CD1c-positive myeloid dendritic cell (primary cell): ENCODE data around the gene CRTC1.
"Not testable (repeated sequence)": the region's sequence is repeated elsewhere in the genome, so short reads cannot be mapped to it uniquely, and the experiment has no call there.

Experiments used
- DNase-seq: peaks from one replicate; pipeline ENCODE4 v3.0.0-alpha.2; 2016; ENCODE audit errors: extremely low spot score

Gene CRTC1

DNA sequence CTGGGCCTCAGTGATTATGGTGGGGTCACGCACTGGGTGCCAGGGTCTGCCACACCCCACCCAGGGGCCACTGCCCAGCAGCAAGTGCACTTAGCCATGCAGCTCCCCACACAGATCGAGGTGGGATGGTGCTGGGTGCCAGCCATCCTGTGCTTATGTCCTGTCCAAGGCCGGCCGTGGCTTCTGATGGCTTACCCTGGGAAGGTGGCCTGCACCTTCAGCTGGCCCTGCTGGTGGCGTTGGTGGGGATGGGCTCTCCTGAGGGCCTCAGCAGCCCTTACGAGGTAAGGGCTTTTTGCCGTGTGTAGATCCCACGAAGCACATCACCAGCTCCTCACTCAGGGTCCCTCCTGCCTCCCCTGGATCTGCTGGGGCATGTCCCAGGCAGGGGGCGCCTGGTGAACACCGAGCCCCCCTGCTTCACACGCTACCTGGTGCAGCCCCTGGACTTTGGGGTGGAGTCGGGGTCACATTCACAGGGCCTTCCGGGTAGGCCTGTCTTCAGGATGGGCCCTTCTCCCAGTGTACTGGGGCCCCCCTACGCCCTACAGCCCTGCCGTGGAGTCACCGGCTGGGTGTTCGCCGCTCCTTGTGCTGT, 46.6 kb downstream of the CRTC1 start:
- DNase-seq, result no peak

DNA sequence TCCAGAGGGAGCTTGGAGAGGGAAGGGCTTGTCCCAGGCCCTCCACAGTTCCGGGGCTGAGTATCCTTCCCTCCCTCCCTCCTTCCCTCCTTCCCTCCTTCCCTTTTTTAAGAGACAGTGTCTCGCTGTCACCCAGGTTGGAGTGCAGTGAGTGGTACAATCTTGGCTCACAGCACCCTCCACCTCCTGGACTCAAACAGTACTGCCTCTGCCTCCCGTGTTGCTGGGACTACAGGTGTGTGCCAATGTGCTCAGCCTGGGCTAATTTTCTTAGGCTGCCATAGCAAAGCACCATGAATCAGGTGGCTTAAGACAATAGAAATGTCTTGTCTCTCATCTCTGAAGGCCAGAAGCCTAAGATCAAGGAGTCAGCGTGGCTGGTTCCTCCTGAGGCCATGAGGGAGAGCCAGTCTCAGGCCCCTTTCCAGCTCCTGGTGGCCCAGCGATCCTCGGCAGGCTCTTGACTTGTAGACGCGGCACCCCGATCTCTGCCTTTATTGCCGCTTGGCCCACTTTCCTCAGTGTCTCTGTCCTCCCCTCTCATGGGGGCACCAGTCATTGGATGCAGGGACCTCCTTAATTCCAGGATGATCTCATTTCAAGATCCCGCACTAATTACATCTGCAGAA, 47.5 kb downstream of the CRTC1 start:
- no peak for DNase-seq

DNA sequence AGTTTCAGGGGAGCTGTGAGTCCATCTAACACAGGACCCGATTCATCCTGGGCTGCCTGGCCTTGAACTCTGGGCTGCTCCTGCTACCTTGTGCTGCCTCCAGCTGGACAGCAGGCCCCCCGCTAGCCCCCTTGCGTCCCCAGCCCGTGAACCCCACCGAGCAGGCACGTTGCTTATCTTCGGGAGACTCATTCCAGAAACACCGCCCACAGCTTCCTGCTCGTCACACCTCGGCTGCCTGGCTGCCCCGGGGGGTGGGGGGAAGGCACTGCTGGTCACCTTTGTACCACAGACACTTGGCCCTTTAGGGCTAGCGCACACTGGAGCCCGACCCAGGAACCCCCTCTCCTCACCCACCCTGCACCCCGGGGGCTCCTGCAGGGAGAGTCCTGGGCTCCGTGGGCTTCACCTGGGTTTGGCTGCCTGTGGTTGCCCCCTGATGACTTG, 48.1 kb downstream of the CRTC1 start:
- no peak for DNase-seq

DNA sequence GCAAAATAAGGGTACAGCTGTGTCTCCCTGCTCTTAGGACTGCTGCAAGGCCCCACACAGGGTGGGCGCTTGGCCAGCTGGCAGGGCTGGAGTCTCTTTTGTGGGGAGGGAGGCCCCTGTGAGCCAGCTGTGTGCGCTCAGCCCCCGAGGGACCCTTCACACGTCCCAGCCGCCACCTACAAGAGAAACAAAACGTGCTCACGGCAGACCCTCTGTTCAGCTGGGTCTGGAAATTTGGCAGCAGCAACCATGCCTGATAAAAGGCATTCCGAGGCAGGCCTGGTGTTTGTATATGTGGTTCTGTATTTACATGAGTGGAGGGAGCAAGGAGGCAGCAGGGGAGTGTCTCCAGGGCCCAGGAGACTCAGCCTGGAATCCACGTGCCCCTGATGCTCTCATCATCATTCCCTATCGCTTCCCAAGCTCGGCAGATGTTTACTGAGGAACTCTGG, 49.7 kb downstream of the CRTC1 start:
- no peak for DNase-seq

DNA sequence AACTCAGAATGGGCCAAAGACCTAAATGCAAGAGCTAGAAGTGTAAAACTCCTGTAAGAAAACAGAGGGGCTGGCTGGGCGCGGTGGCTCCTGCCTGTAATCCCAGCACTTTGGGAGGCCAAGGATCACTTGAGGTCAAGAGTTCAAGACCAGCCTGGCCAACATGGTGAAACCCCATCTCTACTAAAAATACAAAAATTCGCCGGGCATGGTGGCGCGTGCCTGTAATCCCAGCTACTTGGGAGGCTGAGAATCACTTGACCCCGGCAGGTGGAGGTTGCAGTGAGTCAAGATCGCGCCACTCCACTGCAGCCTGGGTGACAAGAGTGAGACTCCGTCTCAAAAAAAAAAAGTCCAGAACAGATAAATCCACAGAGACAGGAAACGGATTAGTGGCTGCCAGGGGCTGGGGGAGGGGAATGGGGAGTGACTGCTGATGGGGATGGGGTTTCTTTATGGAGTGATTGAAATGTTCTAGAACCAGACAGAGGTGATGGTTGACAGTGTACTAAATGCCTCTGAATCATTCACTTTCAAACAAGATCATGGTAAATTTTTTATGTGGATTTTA, 50.4 kb downstream of the CRTC1 start:
- not testable (repeated sequence) for DNase-seq

DNA sequence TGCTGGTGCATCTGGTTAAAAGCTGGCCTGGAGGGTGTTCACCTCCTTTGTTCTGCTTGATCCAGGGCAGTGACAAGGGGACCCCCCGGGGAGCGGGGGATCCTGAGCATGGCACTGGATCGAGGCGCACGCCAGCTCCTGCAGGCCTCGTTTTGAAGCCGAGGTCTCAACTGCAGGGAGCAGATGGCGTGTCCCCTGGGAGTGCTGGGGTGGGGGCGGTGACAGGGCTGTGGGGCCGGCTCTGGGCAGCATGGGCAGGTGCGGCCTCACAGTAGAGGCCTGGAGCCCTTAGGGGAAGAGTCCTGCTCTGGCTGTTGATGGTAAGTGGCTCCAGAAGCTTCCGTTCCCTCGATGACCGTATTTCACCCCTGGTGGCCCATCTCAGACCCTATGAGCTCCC, 51.8 kb downstream of the CRTC1 start:
- no peak for DNase-seq

DNA sequence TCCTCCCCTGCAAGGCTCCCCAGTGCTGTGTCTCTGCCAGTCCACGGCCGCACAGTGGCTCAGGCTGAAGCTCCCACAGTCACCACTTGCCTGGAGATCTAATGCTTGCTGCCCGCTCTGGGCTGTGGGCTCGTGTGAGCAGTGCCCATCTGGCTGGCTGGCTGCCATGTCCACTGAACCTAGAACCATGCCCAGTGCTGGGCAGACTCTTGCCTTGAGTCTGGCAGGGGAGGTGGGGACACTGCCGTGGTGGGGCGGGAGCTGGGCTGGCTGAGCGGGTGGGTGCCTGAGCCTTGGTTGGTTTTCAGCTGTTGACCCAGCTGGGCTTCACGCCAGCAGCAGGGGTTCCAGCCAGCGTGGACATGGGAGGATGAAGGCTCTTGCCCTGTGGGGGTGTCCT, 52.3 kb downstream of the CRTC1 start:
- DNase-seq, result no peak

DNA sequence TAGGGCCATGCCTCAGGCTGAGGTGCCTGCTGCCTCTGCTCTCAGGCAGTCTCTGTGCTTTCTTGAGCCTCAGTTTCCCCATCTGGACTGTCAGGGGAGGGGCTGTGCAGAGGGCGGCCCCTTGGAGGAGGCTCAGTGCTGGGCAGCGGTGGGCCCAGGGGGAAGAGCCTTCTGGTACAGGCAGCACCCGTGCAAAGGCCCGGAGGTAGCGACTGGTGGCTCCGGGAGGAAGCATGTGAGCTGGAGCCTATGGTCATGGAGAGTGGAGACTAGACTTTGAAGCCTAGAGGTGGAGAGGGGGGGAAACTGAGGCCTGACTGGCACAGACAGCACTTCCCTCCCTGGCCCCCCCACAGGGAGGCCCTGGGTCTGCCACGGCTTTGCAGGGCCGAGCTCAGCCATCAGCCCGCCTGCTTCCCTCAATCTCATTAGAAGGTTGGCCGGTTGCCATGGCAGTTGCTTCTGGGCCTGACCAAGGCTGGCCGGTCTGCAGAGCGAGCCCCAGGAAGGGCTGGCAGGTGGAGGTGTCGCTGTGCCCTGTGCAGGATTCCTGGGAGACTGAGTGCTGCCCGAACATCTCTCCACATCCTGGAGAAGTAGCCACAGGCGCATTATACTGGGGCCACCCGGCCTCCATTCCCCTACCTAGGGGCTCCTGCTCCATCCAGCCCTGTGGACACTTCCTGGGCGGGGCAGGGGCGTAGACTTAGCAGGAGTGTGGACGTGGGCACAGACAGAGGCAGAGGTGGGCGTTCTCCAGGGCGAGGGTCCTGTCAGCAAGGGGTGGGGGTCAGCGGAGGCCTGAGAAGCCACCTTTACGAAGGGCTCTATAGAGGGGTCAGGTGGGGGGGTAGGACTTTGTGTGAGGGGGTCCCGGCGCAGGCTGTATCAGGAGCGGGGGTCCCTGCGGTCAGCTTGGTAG, 53.2 kb downstream of the CRTC1 start:
- DNase-seq, result no peak

DNA sequence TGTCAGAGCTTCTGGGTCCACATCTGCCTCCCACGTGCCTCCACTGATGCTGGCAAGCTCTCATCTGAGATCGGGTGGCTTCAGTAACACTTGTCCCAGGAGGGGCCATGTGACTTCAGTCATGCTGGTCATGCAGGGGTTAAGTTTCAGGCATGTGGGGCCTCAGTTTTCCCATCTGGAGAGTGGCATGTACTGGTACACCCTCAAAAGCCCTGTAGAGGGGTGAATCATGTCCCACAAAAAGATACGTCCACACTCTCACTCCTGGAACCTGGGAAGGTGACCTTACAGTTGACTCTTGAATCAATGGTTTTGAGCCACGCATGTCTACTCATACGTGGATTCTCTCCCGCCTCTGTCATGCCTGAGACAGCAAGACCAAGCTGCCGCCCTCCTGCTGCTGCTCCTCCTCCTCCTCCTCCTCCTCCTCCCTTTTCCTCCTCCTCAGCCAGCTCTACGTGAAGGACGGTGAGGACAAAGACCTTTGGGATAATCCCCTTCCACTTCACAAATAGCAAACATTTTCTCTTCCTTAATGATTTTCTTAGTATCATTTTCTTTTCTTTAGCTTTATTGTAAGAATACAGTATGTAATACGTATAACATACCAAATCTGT, 54.0 kb downstream of the CRTC1 start:
- no peak for DNase-seq

DNA sequence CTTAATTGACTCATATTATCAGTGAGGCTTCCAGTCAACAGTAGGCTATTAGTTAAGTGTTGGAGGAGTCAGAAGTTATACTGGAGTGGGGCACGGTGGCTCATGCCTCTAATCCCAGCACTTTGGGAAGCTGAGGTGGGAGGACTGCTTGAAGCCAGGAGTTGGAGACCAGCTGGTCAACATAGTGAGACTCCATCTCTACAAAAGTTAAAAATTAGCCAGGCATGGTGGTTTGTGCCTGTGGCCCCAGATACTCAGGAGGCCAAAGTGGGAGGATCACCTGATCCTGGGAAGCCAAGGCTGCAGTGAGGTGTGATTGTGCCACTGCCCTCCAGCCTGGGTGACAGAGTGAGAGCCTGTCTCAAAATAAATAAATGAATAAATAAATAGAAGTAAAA, 54.5 kb downstream of the CRTC1 start:
- no peak for DNase-seq

DNA sequence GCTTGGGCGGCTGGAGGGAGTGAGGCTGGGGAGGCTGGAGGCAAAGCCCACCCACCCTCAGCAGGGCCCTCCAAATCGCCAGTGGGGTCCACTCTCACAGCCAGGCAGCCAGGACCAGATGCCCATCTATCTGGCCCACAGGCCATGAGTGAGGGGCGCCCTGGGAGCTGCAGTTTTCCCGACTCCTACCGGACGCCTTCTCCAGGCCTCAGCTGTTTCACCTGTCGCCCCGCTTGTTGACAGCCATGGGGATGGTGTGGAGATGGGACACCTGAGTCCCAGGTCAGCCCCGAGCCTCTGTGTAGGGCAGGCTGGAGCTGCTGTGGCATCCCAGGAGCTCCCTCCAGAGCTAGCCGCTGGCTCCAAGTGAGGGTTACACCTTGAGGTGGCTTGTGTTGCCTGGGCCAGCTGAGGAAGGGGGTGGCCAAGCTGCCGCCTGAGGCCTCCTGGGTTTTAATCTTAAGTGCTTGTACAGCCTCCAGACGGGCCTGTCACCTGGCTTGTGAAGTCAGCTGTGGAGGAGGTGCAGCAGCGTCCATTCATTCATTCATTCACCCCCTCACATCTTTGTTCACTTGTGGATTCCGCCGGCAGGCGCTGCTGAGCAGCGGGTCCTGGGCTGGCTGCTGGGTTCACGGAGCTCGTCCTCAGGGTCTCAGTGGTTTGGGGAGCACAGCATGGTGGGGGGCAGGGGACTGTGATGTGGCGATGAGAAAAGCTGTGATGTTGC, 55.6 kb downstream of the CRTC1 start:
- DNase-seq, result no peak

DNA sequence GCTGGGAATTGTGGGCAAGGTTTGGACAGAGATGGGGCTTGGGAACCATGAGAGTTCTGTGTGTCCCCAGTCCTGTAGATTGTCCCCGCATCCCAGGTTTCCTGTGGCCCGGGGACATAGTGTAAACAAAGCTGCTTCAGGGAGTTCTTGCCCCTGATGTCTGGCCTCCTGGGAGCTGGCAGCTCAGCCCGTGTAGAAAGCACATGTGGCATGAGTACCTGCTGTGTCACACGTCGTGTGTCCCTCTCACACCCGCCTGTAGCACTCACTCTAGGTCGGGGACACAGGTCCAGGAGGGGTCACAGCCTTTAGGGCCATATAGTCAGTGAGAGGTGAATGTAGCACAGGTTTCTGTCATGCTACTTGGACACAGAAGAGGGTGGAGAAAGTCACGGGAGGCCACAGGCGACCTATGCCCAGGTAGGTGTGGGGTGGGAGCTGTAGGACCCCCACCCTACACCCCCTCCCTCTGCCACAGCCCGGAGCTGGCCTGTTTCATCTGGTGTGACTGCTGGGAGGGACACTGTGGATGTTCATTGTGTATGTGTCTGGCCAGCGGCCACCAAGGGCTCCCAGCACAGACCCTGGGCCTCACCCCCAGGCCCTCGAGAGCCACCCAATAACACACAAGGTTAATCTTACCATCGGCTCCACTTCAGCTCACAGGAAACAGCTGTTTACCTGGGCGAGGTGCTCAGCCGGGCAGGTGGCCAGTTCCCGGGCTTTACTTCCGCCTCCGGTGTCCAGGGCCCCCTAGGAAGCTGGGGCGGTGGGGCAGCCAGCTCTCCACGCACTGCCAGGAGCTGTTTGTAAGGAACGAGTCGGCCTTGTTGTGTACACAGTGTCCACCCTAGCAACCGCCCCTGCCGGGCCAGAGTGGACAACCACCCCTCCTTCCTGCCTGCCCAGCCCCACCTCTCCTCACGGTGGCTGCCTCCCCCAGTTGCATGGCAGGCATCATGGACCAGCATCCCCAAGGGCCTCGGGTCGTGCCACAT, 57.9 kb downstream of the CRTC1 start:
- DNase-seq, result no peak

DNA sequence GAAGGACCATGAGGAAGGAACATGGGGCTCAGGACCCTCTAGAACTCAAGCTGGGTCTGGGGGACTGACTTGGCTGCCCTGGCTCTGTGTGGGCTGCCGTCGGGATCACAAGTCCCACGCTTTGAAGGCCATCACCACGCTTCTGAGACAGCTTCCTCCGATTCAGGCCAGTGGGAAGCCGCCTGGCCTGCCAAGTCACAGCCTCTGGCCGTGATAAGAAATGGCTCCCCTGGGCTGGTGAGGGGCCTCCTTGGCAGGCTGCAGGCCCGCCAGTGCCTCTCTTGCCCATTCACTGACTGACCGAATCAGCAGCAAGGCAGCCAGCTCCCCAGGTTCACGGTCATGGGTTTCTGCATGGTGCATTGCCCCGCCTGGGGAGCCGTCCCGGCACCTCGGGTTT, 58.8 kb downstream of the CRTC1 start:
- no peak for DNase-seq

DNA sequence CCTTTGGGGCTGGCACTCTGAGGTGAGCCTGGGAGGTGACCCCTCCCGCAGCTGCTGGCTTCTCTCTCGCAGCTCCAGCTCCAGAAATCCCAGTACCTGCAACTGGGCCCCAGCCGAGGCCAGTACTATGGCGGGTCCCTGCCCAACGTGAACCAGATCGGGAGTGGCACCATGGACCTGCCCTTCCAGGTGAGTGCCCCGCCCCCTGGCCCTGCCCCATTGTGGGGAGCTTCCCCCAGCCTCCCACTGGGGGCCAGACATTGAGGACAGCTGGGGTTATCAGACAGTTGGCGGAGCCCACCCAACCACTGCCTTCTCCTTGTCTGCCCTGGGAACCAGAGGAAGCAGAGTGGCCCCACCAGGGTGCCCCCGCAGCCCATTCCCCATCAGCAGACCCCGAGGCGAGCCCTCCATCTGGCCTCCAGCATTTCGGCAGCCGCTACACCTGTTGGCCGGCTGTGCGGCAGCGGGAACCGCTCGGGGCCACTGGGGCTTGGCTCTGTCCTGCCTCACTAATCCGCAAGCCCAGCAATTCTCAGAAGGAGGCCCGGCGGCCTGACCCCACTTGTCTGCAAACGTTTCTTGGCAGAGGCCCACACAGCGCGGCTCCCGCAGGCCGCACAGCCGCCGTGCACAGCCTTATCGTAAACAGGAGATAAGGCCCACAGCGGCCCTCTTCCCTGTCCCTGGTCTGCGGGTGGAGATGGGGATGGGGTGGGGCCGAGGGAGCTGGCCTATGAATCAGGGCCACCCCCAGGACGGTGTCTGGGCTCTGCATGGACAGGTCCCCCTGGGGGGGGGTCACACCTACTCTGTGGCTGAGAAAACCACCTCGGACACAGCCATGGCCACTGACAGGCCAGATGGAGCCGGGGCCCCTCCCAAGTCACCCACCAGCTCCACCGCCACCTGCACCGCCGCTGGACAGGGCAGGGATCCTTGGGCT, 59.6 kb downstream of the CRTC1 start:
- DNase-seq, result no peak

DNA sequence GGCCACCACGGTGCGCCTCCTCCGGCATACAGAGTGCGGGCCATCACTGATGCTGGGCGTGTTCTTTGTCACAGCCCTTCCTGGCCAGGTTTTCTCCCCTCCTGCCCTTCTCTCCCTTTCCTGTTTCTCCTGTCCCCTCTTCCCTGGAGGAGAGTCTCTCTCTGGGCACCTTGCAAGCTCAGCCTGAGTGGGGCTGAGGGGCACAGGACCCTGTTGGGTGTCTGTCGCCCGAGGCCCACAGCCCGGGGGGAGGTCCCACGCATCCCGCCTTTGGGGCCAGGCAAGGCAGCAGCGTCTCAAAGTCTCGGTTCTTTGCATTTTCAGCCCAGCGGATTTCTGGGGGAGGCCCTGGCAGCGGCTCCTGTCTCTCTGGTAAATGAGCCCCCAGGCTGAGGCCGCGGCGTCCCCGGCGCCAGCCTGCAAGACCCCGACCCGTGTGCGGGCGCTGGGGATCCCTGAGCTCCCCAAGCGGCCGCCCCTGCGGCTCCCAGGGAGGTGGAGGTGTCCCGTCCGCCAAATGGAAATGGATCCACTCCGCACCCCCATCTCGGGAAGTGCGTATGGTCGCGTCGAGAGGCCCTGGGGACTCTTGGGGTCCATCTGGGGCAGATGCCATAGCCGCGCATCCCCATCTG, 60.4 kb downstream of the CRTC1 start:
- no peak for DNase-seq

DNA sequence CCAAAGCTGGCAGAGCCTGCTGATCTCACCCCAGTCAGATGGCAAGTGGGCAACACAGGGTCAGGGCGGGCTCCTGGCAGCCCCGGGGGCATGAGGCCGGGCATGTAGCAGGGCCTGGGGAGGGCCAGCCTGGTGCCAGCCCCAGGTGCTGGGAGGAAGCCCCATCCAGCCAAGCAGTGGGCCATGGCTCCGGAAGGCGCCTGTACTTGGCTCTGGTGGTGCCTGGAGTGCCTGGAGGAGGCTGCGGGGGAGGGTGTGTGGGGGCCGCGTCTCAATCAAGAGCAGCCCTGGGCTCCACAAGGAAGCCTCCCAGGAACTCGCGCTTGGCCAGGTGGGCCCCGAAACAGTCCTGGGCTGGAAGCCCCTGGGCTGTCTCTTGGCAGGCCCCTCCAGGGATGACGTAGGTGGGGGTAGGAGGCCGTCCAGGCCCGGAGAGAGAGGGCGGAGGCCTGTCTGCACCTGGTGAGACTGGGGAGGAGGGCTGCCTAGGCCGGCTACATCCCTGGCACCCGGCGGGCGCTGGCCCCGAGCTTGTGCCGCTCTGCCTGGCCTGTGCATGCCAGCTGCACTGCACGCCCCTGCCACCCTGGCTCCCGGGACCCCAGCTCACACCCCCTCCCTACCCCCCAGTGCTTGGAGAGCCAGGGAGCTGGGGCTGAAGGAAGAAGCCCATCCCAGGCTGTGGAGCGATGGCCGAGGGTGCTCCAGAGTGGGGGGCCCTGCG, 61.7 kb downstream of the CRTC1 start:
- DNase-seq, result no peak

DNA sequence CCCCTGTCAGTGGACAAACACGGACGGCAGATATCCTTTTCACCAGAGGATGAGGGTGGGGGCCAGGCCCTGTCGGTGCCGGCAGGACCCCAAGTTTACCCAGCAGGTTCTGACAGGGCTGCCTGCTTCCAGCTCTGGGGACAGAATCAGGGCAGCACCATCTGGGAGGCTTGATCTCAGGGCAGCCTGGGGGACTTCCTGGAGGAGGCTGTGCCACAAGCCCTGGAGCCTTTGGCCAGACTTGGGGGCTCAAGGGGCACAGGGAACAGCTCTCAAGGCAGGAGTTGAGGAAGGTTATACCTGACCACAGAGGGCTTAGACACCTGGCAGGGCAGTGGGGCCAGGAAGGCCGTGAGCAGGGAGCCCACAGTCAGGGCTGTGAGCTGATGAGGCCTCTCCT, 62.5 kb downstream of the CRTC1 start:
- DNase-seq, result no peak
